ENCODE results near the gene ZNF226. TPM values are rescaled to one million over a fixed set of nuclear protein-coding genes. Genes with fewer than 3 reads are reported as not detected.

Gene ZNF226
- total and polyA plus RNA-seq, 9 of the 15 experiments (the other 6 are each of a cell fraction or from before 2014, with no cell fraction given), result 6.2 to 19.4 (median 9.3) TPM

- TF ChIP-seq MYC (IDR thresholded peaks at IDR 0.05; ENCODE audit: low read depth, low read length) (no peak), MYC (CRISPR knock-in tag; IDR thresholded peaks at IDR 0.05; ENCODE audit: borderline replicate concordance, low read depth) (no peak), ZNF76 (CRISPR knock-in tag; IDR thresholded peaks at IDR 0.05; ENCODE audit: borderline replicate concordance) (no peak), FOXK2 (conservative IDR thresholded peaks at IDR 0.05 in 1 of 2, IDR thresholded peaks at IDR 0.05 in 1 of 2; ENCODE audit: low read depth in 2 of 2) (0 out of 4 replicates have a peak, but pooled peaks of 1 of the 2 experiments have one; percentile 16), ERF (CRISPR knock-in tag; IDR thresholded peaks at IDR 0.05) (no peak), FOXM1 (IDR thresholded peaks at IDR 0.05; ENCODE audit: low read depth) (0 out of 2 replicates have a peak, but pooled peaks have one; percentile 17), FOXM1 (CRISPR knock-in tag; IDR thresholded peaks at IDR 0.05; ENCODE audit: low read depth) (no peak), KHSRP (IDR thresholded peaks at IDR 0.05) (no peak), ZKSCAN8 (CRISPR knock-in tag; IDR thresholded peaks at IDR 0.05) (0 out of 2 replicates have a peak, but pooled peaks have one; percentile 55), PHB2 (IDR thresholded peaks at IDR 0.05; ENCODE audit: low read depth) (no peak), RNF2 (IDR thresholded peaks at IDR 0.05) (no peak), MCM3 (IDR thresholded peaks at IDR 0.05) (no peak), ILK (tag; IDR thresholded peaks at IDR 0.05; ENCODE audit: borderline replicate concordance, low read depth) (no peak), PHTF2 (CRISPR knock-in tag; IDR thresholded peaks at IDR 0.05) (no peak), PCBP2 (IDR thresholded peaks at IDR 0.05; ENCODE audit: low read depth, low read length, poor library complexity, severe bottlenecking) (no peak)
- TF ChIP-seq, protein P1, sequence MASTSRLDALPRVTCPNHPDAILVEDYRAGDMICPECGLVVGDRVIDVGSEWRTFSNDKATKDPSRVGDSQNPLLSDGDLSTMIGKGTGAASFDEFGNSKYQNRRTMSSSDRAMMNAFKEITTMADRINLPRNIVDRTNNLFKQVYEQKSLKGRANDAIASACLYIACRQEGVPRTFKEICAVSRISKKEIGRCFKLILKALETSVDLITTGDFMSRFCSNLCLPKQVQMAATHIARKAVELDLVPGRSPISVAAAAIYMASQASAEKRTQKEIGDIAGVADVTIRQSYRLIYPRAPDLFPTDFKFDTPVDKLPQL (IDR thresholded peaks at IDR 0.05; ENCODE audit: extremely low read depth, insufficient read length), result no peak
- TF ChIP-seq, protein P2, sequence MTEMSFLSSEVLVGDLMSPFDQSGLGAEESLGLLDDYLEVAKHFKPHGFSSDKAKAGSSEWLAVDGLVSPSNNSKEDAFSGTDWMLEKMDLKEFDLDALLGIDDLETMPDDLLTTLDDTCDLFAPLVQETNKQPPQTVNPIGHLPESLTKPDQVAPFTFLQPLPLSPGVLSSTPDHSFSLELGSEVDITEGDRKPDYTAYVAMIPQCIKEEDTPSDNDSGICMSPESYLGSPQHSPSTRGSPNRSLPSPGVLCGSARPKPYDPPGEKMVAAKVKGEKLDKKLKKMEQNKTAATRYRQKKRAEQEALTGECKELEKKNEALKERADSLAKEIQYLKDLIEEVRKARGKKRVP (CRISPR knock-in tag; IDR thresholded peaks at IDR 0.05), result 0 out of 2 replicates have a peak, but pooled peaks have one; percentile 31
- TF ChIP-seq, protein P3, sequence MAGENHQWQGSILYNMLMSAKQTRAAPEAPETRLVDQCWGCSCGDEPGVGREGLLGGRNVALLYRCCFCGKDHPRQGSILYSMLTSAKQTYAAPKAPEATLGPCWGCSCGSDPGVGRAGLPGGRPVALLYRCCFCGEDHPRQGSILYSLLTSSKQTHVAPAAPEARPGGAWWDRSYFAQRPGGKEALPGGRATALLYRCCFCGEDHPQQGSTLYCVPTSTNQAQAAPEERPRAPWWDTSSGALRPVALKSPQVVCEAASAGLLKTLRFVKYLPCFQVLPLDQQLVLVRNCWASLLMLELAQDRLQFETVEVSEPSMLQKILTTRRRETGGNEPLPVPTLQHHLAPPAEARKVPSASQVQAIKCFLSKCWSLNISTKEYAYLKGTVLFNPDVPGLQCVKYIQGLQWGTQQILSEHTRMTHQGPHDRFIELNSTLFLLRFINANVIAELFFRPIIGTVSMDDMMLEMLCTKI (IDR thresholded peaks at IDR 0.05; ENCODE audit: partially characterized antibody), result no peak
- TF ChIP-seq, protein P4, sequence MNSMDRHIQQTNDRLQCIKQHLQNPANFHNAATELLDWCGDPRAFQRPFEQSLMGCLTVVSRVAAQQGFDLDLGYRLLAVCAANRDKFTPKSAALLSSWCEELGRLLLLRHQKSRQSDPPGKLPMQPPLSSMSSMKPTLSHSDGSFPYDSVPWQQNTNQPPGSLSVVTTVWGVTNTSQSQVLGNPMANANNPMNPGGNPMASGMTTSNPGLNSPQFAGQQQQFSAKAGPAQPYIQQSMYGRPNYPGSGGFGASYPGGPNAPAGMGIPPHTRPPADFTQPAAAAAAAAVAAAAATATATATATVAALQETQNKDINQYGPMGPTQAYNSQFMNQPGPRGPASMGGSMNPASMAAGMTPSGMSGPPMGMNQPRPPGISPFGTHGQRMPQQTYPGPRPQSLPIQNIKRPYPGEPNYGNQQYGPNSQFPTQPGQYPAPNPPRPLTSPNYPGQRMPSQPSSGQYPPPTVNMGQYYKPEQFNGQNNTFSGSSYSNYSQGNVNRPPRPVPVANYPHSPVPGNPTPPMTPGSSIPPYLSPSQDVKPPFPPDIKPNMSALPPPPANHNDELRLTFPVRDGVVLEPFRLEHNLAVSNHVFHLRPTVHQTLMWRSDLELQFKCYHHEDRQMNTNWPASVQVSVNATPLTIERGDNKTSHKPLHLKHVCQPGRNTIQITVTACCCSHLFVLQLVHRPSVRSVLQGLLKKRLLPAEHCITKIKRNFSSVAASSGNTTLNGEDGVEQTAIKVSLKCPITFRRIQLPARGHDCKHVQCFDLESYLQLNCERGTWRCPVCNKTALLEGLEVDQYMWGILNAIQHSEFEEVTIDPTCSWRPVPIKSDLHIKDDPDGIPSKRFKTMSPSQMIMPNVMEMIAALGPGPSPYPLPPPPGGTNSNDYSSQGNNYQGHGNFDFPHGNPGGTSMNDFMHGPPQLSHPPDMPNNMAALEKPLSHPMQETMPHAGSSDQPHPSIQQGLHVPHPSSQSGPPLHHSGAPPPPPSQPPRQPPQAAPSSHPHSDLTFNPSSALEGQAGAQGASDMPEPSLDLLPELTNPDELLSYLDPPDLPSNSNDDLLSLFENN (IDR thresholded peaks at IDR 0.05; ENCODE audit: low read depth in 2 of 2, low read length in 2 of 2), result no peak
These were observed 42.4 kb downstream of the ZNF226 start (continued) for GRCh38 chr19:44207126-44207803.
